Activated T-cell treated with anti-CD3 and anti-CD28 coated beads, Interleukin-2, amount 50 U/mL, for 72 hours (primary cell): ENCODE results near the gene HCFC1. TPM values are rescaled to one million over a fixed set of nuclear protein-coding genes. Genes with fewer than 3 reads are reported as not detected.

ENCODE experiments used
- ATAC-seq, 2 donors: fragments of 150-1000 bp; cut with Tn5 transposase; replicated peaks in 1 of 2; 2 replicates each; pipeline ENCODE4 v1.10.0; 2021; ENCODE audit warnings: moderate library complexity in 2 of 2, mild to moderate bottlenecking in 1 of 2
- DNase-seq, 2 donors: peaks; one replicate each; pipeline ENCODE4 v3.0.0; 2021 to 2022; ENCODE audit warnings: mixed read lengths in 1 of 2
- H3K27ac Mint-ChIP-seq: one replicate; pipeline ENCODE4 v1.8.0; 2022; ENCODE audit warnings: mild to moderate bottlenecking, moderate library complexity, mixed read lengths
- H3K27me3 Mint-ChIP-seq: one replicate; pipeline ENCODE4 v1.8.0; 2022; ENCODE audit warnings: low read depth, mixed read lengths
- H3K36me3 Mint-ChIP-seq, 2 donors: one replicate each; pipeline ENCODE4 v1.8.0; 2022; ENCODE audit warnings: mixed read lengths in 2 of 2, mild to moderate bottlenecking in 1 of 2; ENCODE audit not compliant: insufficient read depth in 2 of 2
- H3K4me1 Mint-ChIP-seq: one replicate; pipeline ENCODE4 v1.8.0; 2022; ENCODE audit warnings: low read depth, mixed read lengths
- H3K4me3 Mint-ChIP-seq, 2 donors: one replicate each; pipeline ENCODE4 v1.8.0; 2022; ENCODE audit warnings: mild to moderate bottlenecking in 2 of 2, mixed read lengths in 2 of 2, moderate library complexity in 2 of 2
- H3K9me3 Mint-ChIP-seq, 2 donors: one replicate each; pipeline ENCODE4 v1.8.0; 2022; ENCODE audit warnings: mixed read lengths in 2 of 2
- total RNA-seq, 2 donors: library from RNA; stranded (reverse); gene quantifications; one replicate each; pipeline ENCODE4 v1.2.3, GENCODE V29; 2022

HCFC1 gene
- total RNA-seq, 2 donors from 2014 or later, result 59.3 to 65.8 TPM

- H3K27ac Mint-ChIP-seq, result peak overlapping the region; percentile 96
- peaks cover 7% of the 10 kb centered on the region for H3K27me3 Mint-ChIP-seq
- no peak for DNase-seq
These were observed 3.2 kb upstream of the HCFC1 start for GRCh38 chrX:153974726-153975286.

DNA sequence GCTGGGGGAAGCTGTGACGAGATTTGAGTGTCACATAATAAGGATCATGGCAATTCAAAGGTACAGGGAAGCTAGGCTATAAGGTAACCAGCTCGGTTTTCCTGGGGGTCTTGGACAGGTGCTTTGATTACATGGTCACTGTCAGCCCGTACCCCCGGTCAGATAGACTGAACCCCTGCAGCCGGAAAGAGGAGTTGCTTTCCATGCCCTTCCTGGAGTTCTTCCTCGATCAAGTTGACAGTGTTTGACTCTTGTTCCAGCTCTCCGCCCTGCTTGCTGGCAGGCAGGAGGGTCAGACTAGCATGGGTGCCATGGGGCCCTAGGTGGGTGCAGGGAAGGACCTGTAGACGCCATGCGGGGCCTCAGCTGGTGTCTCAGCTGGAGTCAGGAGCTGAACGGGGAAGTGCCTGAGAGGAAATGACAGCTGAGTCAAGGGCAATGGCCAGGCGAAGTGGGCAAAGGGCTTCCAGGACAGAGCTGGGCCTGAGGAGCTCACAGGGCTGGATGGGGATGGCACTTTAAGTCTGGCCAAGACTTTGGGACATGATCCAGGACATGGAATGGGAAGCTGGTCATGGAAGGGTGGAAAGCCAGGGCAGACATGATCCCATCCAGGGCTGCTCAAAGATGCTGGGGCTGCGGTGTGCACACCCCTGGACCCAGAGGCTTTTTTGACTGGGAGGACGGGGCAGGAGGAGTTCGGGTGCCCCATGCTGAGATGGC is 2.5 kb upstream of the HCFC1 start:
- Mint-ChIP-seq H3K9me3 (no peaks in the 10 kb centered on the region), H3K36me3 (peaks cover 4% of the 10 kb centered on the region in 2 donors), H3K4me1 (peaks cover 23% of the 10 kb centered on the region), H3K27me3 (peaks cover 7% of the 10 kb centered on the region), H3K27ac (peak overlapping the region; percentile 96), H3K4me3 (peak overlapping the region; percentile 87 to 92)
- DNase-seq (no peak), ATAC-seq (no peak)

More at GRCh38 chrX:153974726-153975286, 3.2 kb upstream of the HCFC1 start:
- H3K9me3 Mint-ChIP-seq, result no peaks in the 10 kb centered on the region
- ATAC-seq, result no peak
- peaks cover 0 to 3% of the 10 kb centered on the region in 2 donors for H3K36me3 Mint-ChIP-seq
- H3K4me3 Mint-ChIP-seq, result peak overlapping the region; percentile 87 to 92
- H3K4me1 Mint-ChIP-seq, result peaks cover 23% of the 10 kb centered on the region

DNA sequence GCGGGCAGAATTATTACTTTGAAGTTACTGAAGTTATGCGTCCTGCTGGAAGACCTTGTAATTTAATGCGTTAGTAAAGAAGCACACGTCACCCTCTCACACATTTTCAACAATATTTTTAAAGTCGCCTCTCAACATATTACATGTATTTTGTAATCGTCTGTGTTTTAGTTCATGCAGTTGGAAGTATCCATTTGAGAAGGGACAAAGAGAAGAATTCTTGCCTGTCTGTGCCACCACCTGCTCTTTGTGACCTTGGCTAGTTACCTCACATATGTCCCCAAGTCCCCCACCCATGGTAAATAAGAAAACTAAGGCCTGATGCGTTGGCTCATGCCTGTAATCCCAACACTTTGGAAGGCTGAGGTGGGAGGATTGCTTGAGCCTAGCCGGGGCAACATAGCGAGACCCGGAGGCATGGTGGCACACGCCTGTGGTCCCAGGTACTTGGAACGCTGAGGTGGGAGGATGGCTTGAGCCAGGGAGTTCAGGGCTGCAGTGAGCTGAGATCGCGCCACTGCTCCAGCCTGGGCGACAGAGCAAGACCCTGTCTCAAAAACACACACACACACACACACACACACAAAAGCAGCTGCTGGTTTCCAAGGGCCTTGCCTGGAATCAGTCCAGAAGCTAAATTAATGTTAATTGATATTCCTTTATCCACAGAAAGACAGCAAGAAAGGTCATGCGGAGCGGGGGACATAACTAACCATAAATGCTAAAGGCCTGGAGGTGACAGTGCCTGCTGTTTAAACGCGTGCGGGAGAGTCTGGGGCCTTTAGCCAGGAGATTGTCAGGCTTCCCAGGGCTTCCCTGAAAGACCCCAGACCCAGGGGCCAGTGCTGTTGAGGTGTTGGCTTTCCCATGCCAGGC is 1.7 kb upstream of the HCFC1 start:
- DNase-seq, result no peak
- Mint-ChIP-seq H3K9me3 (no peaks in the 10 kb centered on the region), H3K27ac (peak overlapping the region; percentile 96)

GRCh38 chrX:153972368-153973126 is 929 bp upstream of the HCFC1 start, which contains the start of gene TMEM187:
Gene TMEM187, plus strand, starts transcription at chrX:153972754. Its CDS starts 9,309 bp downstream, at chrX:153982063.
- ATAC-seq (peak; percentile 56 to 63), DNase-seq (peak; percentile 91 to 94)
- peak within 1 kb of the TSS; percentile 100 for H3K4me3 Mint-ChIP-seq
- H3K27me3 Mint-ChIP-seq, result peaks cover 7% of the 10 kb centered on the region
- H3K9me3 Mint-ChIP-seq, result no peaks in the 10 kb centered on the region
- H3K27ac Mint-ChIP-seq, result peak within 1 kb of the TSS; percentile 100
- peaks cover 31% of the 10 kb centered on the region for H3K4me1 Mint-ChIP-seq
- H3K36me3 Mint-ChIP-seq, result peaks cover 4 to 6% of the 10 kb centered on the region in 2 donors

More for the DNA sequence above, 1.7 kb upstream of the HCFC1 start:
- H3K36me3 Mint-ChIP-seq, result peaks cover 4% of the 10 kb centered on the region in 2 donors
- peak overlapping the region; percentile 87 to 92 for H3K4me3 Mint-ChIP-seq
- ATAC-seq, result no peak
- peaks cover 7% of the 10 kb centered on the region for H3K27me3 Mint-ChIP-seq
- H3K4me1 Mint-ChIP-seq, result peaks cover 23% of the 10 kb centered on the region

DNA sequence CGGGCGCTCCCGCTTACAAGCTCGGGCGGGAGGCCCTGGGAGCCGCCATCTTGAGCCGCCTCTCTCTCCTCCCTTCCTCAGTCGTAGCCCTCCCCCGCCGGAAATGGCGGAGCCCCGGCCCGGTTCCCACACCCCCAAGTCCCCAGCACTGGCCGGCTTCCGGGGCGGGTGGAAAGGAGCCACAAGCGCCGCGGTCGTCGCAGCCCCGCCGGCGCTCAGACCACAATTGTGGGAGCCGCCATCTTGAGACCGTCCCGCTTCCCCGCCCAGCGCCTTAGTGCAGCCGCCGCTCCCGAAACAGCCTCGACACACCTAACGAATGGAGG is 531 bp downstream of the HCFC1 start:
- Mint-ChIP-seq H3K9me3 (no peaks in the 10 kb centered on the region), H3K27ac (peak overlapping the region; percentile 100), H3K4me1 (peaks cover 45% of the 10 kb centered on the region), H3K27me3 (peaks cover 5% of the 10 kb centered on the region), H3K36me3 (peaks cover 6 to 8% of the 10 kb centered on the region in 2 donors), H3K4me3 (peak overlapping the region; percentile 100)
- DNase-seq, result peak; percentile 86 to 95
- peak; percentile 53 to 58 for ATAC-seq

- Mint-ChIP-seq H3K27me3 (no peaks in the 10 kb centered on the region), H3K9me3 (no peaks in the 10 kb centered on the region), H3K27ac (peak overlapping the region; percentile 100), H3K4me1 (peaks cover 44% of the 10 kb centered on the region), H3K4me3 (peak overlapping the region; percentile 100), H3K36me3 (peaks cover 8% of the 10 kb centered on the region in 2 donors)
- ATAC-seq (peak; percentile 1 to 8), DNase-seq (no peak)
These were observed 1.1 kb downstream of the HCFC1 start for GRCh38 chrX:153970357-153971123.

DNA sequence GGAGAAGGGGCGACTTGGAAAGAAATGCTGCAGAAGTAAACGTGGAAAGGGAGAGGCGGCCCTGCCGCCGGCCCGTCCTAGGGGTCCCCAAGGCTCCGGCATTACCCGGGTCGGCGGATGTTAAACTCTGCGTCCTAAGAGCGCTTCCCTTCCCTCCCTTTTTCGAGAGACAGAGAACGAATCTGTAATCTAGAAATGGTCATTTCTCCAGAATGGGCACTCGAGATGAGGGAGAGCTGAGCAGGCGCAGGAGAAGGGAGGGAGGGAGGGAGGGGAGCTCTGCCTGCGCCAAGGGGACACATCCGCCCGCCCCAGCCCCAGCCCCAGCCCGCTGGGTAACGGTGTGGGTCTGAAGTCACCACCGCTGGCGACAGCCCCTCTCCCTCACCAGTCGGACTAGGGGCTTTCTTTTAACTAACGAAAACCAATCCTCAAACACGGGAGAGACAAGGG is 1.7 kb downstream of the HCFC1 start:
- Mint-ChIP-seq H3K4me1 (peaks cover 49% of the 10 kb centered on the region), H3K4me3 (peak overlapping the region; percentile 100), H3K36me3 (peaks cover 8% of the 10 kb centered on the region in 2 donors), H3K9me3 (no peaks in the 10 kb centered on the region), H3K27ac (peak overlapping the region; percentile 70), H3K27me3 (no peaks in the 10 kb centered on the region)
- no peak for ATAC-seq
- no peak for DNase-seq

GRCh38 chrX:153969125-153969903 is 2.3 kb downstream of the HCFC1 start:
- Mint-ChIP-seq H3K9me3 (no peaks in the 10 kb centered on the region), H3K4me3 (peak overlapping the region; percentile 100), H3K27ac (peak overlapping the region; percentile 70), H3K4me1 (peaks cover 45% of the 10 kb centered on the region), H3K36me3 (peaks cover 8% of the 10 kb centered on the region in 2 donors), H3K27me3 (no peaks in the 10 kb centered on the region)
- no peak for DNase-seq
- no peak for ATAC-seq

GRCh38 chrX:153968754-153969124 is 2.9 kb downstream of the HCFC1 start:
- no peaks in the 10 kb centered on the region for H3K9me3 Mint-ChIP-seq
- ATAC-seq (no peak), DNase-seq (peak in 1 of 2 donors; percentile 46)
- no peaks in the 10 kb centered on the region for H3K27me3 Mint-ChIP-seq
- peak overlapping the region; percentile 65 for H3K27ac Mint-ChIP-seq
- peaks cover 41% of the 10 kb centered on the region for H3K4me1 Mint-ChIP-seq
- peaks cover 8% of the 10 kb centered on the region in 2 donors for H3K36me3 Mint-ChIP-seq
- peak overlapping the region; percentile 100 for H3K4me3 Mint-ChIP-seq

DNA sequence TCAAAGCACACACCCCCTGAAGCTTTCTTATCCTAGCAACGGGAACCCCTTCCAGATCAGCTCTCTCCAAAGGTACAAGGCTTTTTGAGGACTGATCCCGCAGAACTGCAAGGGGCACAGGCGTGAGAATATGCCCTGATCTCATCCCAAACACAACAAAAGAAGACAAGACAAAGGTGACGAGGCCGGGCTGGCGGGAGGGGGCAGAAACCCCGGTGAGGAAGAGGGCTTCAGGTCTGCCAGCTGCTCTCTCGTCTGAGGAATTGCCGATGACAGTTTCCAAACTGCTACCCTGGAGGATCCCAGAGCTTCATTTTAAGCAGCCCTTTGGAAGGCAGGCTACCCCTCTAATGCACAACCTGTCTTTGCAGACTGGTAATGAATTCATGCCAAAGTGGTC is 3.4 kb downstream of the HCFC1 start:
- Mint-ChIP-seq H3K27me3 (no peaks in the 10 kb centered on the region), H3K9me3 (no peaks in the 10 kb centered on the region), H3K27ac (peak overlapping the region; percentile 86), H3K4me3 (peak overlapping the region; percentile 100), H3K4me1 (peaks cover 37% of the 10 kb centered on the region), H3K36me3 (peaks cover 8% of the 10 kb centered on the region in 2 donors)
- DNase-seq, result no peak
- no peak for ATAC-seq

- peak overlapping the region; percentile 100 for H3K4me3 Mint-ChIP-seq
- peak overlapping the region; percentile 86 for H3K27ac Mint-ChIP-seq
- H3K36me3 Mint-ChIP-seq, result peaks cover 8 to 9% of the 10 kb centered on the region in 2 donors
- H3K4me1 Mint-ChIP-seq, result peaks cover 34% of the 10 kb centered on the region
- ATAC-seq (no peak), DNase-seq (no peak)
- no peaks in the 10 kb centered on the region for H3K27me3 Mint-ChIP-seq
- no peaks in the 10 kb centered on the region for H3K9me3 Mint-ChIP-seq
These were observed 3.9 kb downstream of the HCFC1 start for GRCh38 chrX:153967536-153968224.
